WI38 (cell line): Measurements from ENCODE around the gene SEMA3D.

Experiments
- H3K4me3 ChIP-seq: 2 replicates; pipeline ENCODE4 v1.5.1; 2011; ENCODE audit warnings: low read depth, mild to moderate bottlenecking, control low read depth, low read length
- CTCF ChIP-seq: IDR thresholded peaks from 2 replicates; pipeline ENCODE4 v1.5.1; 2012; ENCODE audit warnings: low read depth, mild to moderate bottlenecking, control low read depth, low read length

The SEMA3D gene

GRCh38 chr7:85019778-85020177 lies 167.1 kb downstream of the SEMA3D start:
- no peak for TF ChIP-seq CTCF
- no peak overlapping the region for H3K4me3 ChIP-seq

- no peak for TF ChIP-seq CTCF
- H3K4me3 ChIP-seq: no peak overlapping the region
These were observed 167.7 kb downstream of the SEMA3D start for GRCh38 chr7:85019176-85019575.

GRCh38 chr7:85018498-85018897 lies 168.4 kb downstream of the SEMA3D start:
- H3K4me3 ChIP-seq: no peak overlapping the region
- TF ChIP-seq CTCF: no peak

GRCh38 chr7:85016286-85016685 lies 170.6 kb downstream of the SEMA3D start:
- no peak for TF ChIP-seq CTCF
- H3K4me3 ChIP-seq: no peak overlapping the region

- H3K4me3 ChIP-seq: no peak overlapping the region
- no peak for TF ChIP-seq CTCF
These were observed 171.8 kb downstream of the SEMA3D start for GRCh38 chr7:85014936-85015660.

- no peak for TF ChIP-seq CTCF
- H3K4me3 ChIP-seq: no peak overlapping the region
These were observed 175.7 kb downstream of the SEMA3D start for GRCh38 chr7:85011127-85011526.

GRCh38 chr7:85010306-85010705 lies 176.6 kb downstream of the SEMA3D start:
- no peak overlapping the region for H3K4me3 ChIP-seq
- TF ChIP-seq CTCF: no peak
